Epidermal melanocyte (primary cell): ENCODE data around the gene SFTPB.

Experiments
- DNase-seq: peaks from one replicate; pipeline ENCODE4 v3.0.0; 2011; ENCODE audit warnings: low spot score; ENCODE audit not compliant: insufficient read length

Gene SFTPB

GRCh38 chr2:85702800-85703199, 34.8 kb upstream of the SFTPB start:
- no peak for DNase-seq

- no peak for DNase-seq
Measured at GRCh38 chr2:85702172-85702571, 34.2 kb upstream of the SFTPB start.

GRCh38 chr2:85699325-85699724, 31.3 kb upstream of the SFTPB start:
- DNase-seq, result no peak

- no peak for DNase-seq
Measured at GRCh38 chr2:85698880-85699254, 30.9 kb upstream of the SFTPB start.

GRCh38 chr2:85698184-85698879, 30.3 kb upstream of the SFTPB start:
- DNase-seq, result no peak

GRCh38 chr2:85697716-85698115, 29.7 kb upstream of the SFTPB start:
- no peak for DNase-seq

DNA sequence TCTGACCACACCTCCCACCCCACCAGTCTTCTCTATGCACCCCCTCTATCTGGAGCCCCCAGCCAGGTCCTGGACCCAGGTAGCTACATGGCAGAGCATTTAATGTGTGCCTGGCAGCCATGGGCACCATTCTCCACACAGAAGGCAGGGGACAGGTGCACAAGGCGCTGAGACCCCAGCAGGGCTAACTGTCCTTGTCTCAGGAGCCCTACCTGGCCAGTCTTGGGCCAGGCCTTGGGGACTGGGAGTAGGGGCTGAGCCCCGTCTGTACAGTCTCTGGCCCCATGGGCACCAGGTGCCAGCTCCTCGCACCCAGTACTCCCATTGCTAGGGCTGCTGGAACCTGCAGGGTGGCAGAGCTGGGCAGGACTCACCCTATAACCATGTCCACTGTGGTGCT, 29.1 kb upstream of the SFTPB start:
- no peak for DNase-seq

GRCh38 chr2:85695691-85696668, 28.0 kb upstream of the SFTPB start:
- no peak for DNase-seq

DNA sequence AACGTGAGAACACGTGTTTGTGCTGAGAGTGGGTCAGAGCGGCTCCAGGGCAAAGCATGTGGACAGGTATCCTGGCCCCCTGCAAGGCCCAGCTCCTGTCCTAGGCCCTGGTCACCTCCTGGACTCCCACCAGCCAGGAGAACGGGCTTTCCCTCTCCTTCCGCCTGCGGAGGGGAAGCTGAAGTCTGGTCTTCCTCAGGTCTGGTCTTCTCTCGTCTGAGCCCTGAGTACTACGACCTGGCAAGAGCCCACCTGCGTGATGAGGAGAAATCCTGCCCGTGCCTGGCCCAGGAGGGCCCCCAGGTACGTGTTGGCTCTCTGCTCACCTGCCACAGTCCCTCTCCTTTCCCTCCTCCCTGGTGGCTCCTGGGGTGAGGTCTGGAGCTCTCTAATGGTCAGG, 27.1 kb upstream of the SFTPB start:
- no peak for DNase-seq

- DNase-seq, result no peak
Measured at GRCh38 chr2:85694052-85695025, 26.3 kb upstream of the SFTPB start, which contains the start of gene GNLY. TSS of gene GNLY (plus strand) at chr2:85694358. CDS start at chr2:85694419, 61 bp downstream.

DNA sequence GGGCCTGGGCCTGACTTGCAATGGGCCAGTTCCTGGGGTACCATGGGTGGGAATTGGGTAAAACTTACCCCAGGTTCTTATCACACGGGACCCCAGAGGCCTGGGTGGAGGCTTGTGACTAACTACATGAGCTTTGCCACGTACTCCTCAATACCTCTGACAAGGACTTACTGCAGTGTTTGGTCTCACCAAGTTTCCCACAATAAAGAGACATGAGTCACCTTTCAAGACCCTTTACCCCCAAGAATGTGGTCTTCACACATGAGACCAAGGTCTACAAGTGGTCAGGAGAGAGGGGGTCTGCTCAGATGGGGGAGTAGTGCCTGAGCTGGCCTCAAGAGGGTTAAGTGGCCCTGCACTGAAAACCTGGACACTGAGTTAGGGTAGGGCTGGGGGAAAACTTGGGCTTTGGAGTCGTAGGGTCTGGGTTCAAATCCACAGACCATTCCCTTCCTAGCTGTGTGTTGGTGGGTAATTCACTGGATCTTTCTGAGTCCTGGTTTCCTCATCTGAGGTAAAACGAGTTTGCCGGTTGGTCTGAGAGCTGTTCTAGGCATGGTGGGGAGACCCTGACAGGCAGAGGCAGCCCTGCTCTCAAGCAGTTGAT, 24.1 kb upstream of the SFTPB start:
- no peak for DNase-seq

DNA sequence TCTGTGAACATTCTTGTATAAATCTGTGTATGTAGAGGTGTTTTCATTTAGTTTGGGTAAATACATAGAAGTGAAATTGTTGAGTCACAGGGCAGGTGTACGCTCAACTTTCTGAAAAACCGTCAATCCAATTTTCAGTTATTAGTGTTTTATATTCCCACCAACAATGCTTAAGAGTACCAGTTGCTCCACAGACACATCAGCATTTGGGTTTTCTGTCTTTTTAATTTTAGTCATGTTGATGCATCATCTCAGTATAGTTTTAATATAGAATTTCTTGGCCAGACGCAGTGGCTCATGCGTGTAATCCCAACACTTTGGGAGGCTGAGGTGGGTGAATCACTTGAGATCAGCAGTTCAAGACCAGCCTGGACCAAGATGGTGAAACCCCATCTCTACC, 22.9 kb upstream of the SFTPB start:
- no peak for DNase-seq

GRCh38 chr2:85684806-85685205, 16.8 kb upstream of the SFTPB start:
- DNase-seq, result no peak

- DNase-seq, result no peak
Measured at GRCh38 chr2:85684380-85684779, 16.4 kb upstream of the SFTPB start.

- DNase-seq, result no peak
Measured at GRCh38 chr2:85682378-85682777, 14.4 kb upstream of the SFTPB start.

GRCh38 chr2:85681776-85682175, 13.8 kb upstream of the SFTPB start:
- no peak for DNase-seq

GRCh38 chr2:85681372-85681763, 13.4 kb upstream of the SFTPB start:
- DNase-seq, result no peak

- DNase-seq, result no peak
Measured at GRCh38 chr2:85680707-85681371, 12.8 kb upstream of the SFTPB start.

- DNase-seq, result peak; percentile 58
Measured at GRCh38 chr2:85678794-85679672, 11.0 kb upstream of the SFTPB start.
